NCI-H1436 (cell line): ENCODE measurements around the gene ZNF804A.

ENCODE experiments used
- DNase-seq: peaks from one replicate; lab custom pipeline; 2025; lab: John Stamatoyannopoulos, UW

Gene ZNF804A

DNA sequence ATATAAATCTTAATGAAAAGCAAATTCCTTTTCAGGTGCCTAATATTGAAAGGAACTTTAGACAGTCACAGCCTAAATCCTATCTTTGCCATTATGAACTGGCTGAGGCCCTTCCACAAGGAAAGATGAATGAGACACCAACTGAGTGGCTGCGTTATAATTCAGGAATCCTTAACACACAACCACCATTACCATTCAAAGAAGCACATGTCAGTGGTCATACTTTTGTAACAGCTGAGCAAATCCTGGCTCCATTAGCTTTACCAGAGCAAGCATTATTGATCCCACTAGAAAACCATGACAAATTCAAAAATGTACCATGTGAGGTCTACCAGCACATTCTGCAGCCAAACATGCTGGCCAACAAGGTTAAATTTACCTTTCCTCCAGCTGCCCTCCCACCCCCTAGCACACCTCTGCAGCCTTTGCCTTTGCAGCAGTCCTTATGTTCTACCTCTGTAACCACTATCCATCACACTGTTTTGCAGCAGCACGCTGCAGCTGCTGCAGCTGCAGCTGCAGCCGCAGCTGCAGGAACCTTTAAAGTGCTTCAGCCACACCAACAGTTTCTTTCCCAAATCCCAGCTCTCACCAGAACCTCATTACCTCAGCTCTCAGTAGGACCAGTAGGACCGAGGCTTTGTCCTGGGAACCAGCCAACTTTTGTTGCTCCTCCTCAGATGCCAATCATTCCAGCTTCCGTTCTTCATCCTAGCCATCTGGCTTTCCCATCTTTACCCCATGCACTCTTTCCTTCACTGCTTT is 340.1 kb downstream of the ZNF804A start:
- DNase-seq, result no peak

- no peak for DNase-seq
Observed at GRCh38 chr2:184945326-184945725, 347.0 kb downstream of the ZNF804A start.

DNA sequence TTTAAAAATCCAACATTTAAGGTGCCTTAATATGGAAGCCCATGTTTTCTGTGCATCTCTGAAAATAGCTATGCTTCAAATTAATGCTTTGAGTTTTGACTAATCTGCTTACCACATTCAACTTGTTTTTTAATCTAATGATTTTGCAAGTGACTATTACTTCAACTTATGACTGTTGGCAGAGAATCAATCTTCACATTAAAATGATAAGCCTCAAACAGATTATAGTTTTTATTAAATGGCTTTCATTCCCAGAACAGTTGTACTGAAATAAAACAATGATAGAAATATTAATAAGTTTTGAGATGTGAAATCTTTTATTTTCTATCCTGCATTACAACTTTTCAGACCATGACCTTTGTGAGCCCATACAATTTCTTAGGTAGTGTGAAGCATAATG is 347.5 kb downstream of the ZNF804A start:
- no peak for DNase-seq

- DNase-seq, result no peak
Observed at GRCh38 chr2:184956856-184957255, 358.5 kb downstream of the ZNF804A start.

DNA sequence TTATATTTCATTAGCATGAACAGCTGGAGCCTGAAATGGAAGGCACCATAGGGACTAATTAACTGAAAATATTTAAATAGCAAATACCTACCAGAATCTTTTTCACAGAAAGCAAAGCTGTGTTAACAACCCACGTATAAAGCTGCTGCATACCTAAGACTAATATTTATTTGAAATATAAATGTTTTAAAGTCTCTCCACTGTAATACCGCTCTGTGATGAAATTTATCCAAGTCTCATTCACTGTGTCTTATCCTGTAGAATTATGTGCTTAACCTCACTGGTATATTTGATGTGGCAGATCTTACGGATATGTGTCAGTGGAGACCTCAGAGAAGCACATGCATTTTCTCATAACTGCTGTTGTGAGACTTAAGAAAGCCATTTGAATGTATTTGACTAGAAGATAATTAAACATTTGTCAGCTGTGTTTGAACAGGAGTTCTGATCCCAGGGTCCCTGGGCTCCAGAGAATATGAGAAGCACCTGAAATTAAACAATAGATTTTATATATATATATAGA is 373.3 kb downstream of the ZNF804A start:
- no peak for DNase-seq
